ENCODE results near the gene RFXAP. TPM values are rescaled to one million over a fixed set of nuclear protein-coding genes. Genes with fewer than 3 reads are reported as not detected.

The RFXAP gene
- total and polyA plus RNA-seq, 9 of the 15 experiments (the other 6 are each of a cell fraction or from before 2014, with no cell fraction given): 2.1 to 9.7 (median 2.9) TPM

GRCh38 chr13:36804588-36804987 is 14.4 kb upstream of the RFXAP start (continued):
- TF ChIP-seq TSHZ1 (CRISPR knock-in tag; IDR thresholded peaks at IDR 0.05): no peak
- no peak for TF ChIP-seq ZNF408 (CRISPR knock-in tag; IDR thresholded peaks at IDR 0.05; ENCODE audit: low read depth)

- Histone ChIP-seq H3K9me1 (ENCODE audit: control insufficient read depth, insufficient read depth, low read length) (no peaks in the 10 kb centered on the region), H3K27ac (ENCODE audit: extremely low read depth, low read depth, low read length) (no peak overlapping the region), H4K20me1 (replicated peaks; ENCODE audit: control insufficient read depth, insufficient read depth, low read length) (no peaks in the 10 kb centered on the region), H3K9me3 (replicated peaks; ENCODE audit: control insufficient read depth, insufficient read depth, low read depth, low read length) (no peaks in the 10 kb centered on the region), H3K4me2 (ENCODE audit: insufficient read depth, low read length) (no peak overlapping the region), H2AFZ (ENCODE audit: low read depth, low read length) (no peak overlapping the region), H3K4me1 (replicated peaks in 1 of 2; ENCODE audit: control insufficient read depth in 2 of 2, insufficient read depth in 2 of 2, low read length in 2 of 2) (no peaks in the 10 kb centered on the region), H3K27me3 (ENCODE audit: control insufficient read depth in 2 of 2, insufficient read depth in 2 of 2, low read length in 2 of 2) (no peaks in the 10 kb centered on the region; a peak in 1 of 5 replicates), H3K9ac (ENCODE audit: insufficient read depth in 1 of 2, low read depth in 2 of 2, low read length in 2 of 2) (no peak overlapping the region), H3K4me3 (no peak overlapping the region), H3K79me2 (ENCODE audit: control insufficient read depth, insufficient read depth, low read length) (no peaks in the 10 kb centered on the region), H3K36me3 (ENCODE audit: control insufficient read depth, insufficient read depth, low read length) (no peaks in the 10 kb centered on the region)
- DNase-seq (ENCODE audit: extremely low read depth in 1 of 4, low spot score in 3 of 4) (no peak), FAIRE-seq (no peak), ATAC-seq (no peak)
- POLR2A ChIA-PET: no interaction called here
- in situ Hi-C loops (cut with MboI) (no loop called here), intact Hi-C loops (cut with micrococcal nuclease) (no loop called here)
- CTCF ChIA-PET (ENCODE audit: low intra/inter-chr PET ratio): no interaction called here
- no TSS peak for BruUV-seq (replicated peaks)
- 0% methylated on average over 2 of the region's 2 CpGs for WGBS (ENCODE audit: insufficient coverage, low coverage, missing lambda C conversion rate)
- no peak for TF ChIP-seq ATF2 (CRISPR knock-in tag; IDR thresholded peaks at IDR 0.05)
- no peak for TF ChIP-seq ZNF277 (CRISPR knock-in tag; IDR thresholded peaks at IDR 0.05; ENCODE audit: borderline replicate concordance)
- TF ChIP-seq RBM15 (IDR thresholded peaks at IDR 0.05; ENCODE audit: insufficient read depth, low read length): no peak
- TF ChIP-seq EZH2 (IDR thresholded peaks at IDR 0.05; ENCODE audit: borderline replicate concordance, low read depth, low read length): no peak
- no peak for TF ChIP-seq RBM17 (IDR thresholded peaks at IDR 0.05; ENCODE audit: borderline replicate concordance, low read depth, low read length)
- TF ChIP-seq ARID4B (CRISPR knock-in tag; IDR thresholded peaks at IDR 0.05): no peak
- no peak for TF ChIP-seq DDX20 (tag; IDR thresholded peaks at IDR 0.05; ENCODE audit: low read depth)
- TF ChIP-seq NFE2 (IDR thresholded peaks at IDR 0.05; ENCODE audit: low read depth): no peak
Observed at GRCh38 chr13:36806102-36806501, 12.9 kb upstream of the RFXAP start.
